CD14-positive monocyte (primary cell): Measurements from ENCODE around the gene SNX33. TPM values are rescaled to one million over a fixed set of nuclear protein-coding genes. Genes with fewer than 3 reads are reported as not detected.

Experiments
- DNase-seq, 3 donors: peaks; one replicate each; pipeline ENCODE4 v3.0.0-alpha.2; 2011 to 2022
- H2AFZ ChIP-seq: 2 replicates; pipeline ENCODE4 v1.6.0; 2012; ENCODE audit warnings: mild to moderate bottlenecking, low read depth, low read length, inconsistent platforms; ENCODE audit not compliant: insufficient read depth, poor library complexity, severe bottlenecking
- H3K27ac ChIP-seq, 2 donors: 1 replicate in 1 of 2; 2 replicates in 1 of 2; pipeline ENCODE4 v1.5.1; 2012 to 2013; ENCODE audit warnings: low read length in 2 of 2, control low read depth in 1 of 2, inconsistent platforms in 1 of 2, low read depth in 1 of 2, mild to moderate bottlenecking in 1 of 2
- H3K27me3 ChIP-seq, 2 donors: one replicate each; pipeline versions ENCODE4 v1.6.0 to v1.6.1; 2011 to 2013; ENCODE audit warnings: low read length in 2 of 2; ENCODE audit not compliant: control insufficient read depth in 2 of 2, insufficient read depth in 2 of 2
- H3K36me3 ChIP-seq, 2 donors: replicated peaks in 1 of 2; 1 replicate in 1 of 2; 2 replicates in 1 of 2; pipeline versions ENCODE4 v1.5.1 to v1.6.1; 2012 to 2013; ENCODE audit warnings: low read length in 2 of 2, control low read depth in 1 of 2, inconsistent platforms in 1 of 2, mild to moderate bottlenecking in 1 of 2; ENCODE audit not compliant: insufficient read depth in 2 of 2, control insufficient read depth in 1 of 2
- H3K4me1 ChIP-seq, 2 donors: 1 replicate in 1 of 2; 2 replicates in 1 of 2; pipeline versions ENCODE4 v1.5.1 to v1.6.1; 2012 to 2013; ENCODE audit warnings: low read length in 2 of 2, control low read depth in 1 of 2, inconsistent platforms in 1 of 2, mild to moderate bottlenecking in 1 of 2, moderate library complexity in 1 of 2; ENCODE audit not compliant: insufficient read depth in 2 of 2, control insufficient read depth in 1 of 2
- H3K4me2 ChIP-seq: replicated peaks from 2 replicates; pipeline ENCODE3; 2012; ENCODE audit warnings: low read length, moderate library complexity, mild to moderate bottlenecking; ENCODE audit not compliant: poor library complexity, severe bottlenecking; ENCODE audit errors: extremely low read depth
- H3K4me3 ChIP-seq, 3 experiments: fragments of 200-600 bp in 1 of 3; sonication (generic) in 1 of 3; replicated peaks in 1 of 3; 1 replicate in 2 of 3; 2 replicates in 1 of 3; pipeline ENCODE4 v1.5.1; 2011 to 2013; ENCODE audit warnings: low read length in 3 of 3, mild to moderate bottlenecking in 3 of 3, control low read depth in 2 of 3, low read depth in 2 of 3, inconsistent platforms in 1 of 3, moderate library complexity in 1 of 3
- H3K79me2 ChIP-seq: 2 replicates; pipeline ENCODE4 v1.6.0; 2012; ENCODE audit warnings: mild to moderate bottlenecking, control low read depth, inconsistent platforms, low read length, moderate library complexity; ENCODE audit not compliant: insufficient read depth
- H3K9ac ChIP-seq: 2 replicates; pipeline ENCODE4 v1.6.0; 2017; ENCODE audit warnings: low read length, mild to moderate bottlenecking; ENCODE audit not compliant: insufficient read depth, poor library complexity, severe bottlenecking
- H3K9me3 ChIP-seq, 2 donors: replicated peaks in 1 of 2; 1 replicate in 1 of 2; 2 replicates in 1 of 2; pipeline versions ENCODE4 v1.5.1 to v1.6.1; 2012 to 2013; ENCODE audit warnings: low read length in 2 of 2, control low read depth in 1 of 2; ENCODE audit not compliant: control insufficient read depth in 1 of 2, insufficient read depth in 1 of 2
- H4K20me1 ChIP-seq: 2 replicates; pipeline ENCODE4 v1.6.0; 2012; ENCODE audit warnings: mild to moderate bottlenecking, low read length, control low read depth, moderate library complexity; ENCODE audit not compliant: insufficient read depth
- H3K27ac Mint-ChIP-seq, 7 donors: one replicate each; pipeline ENCODE4 v1.8.0; 2020; ENCODE audit warnings: mild to moderate bottlenecking in 7 of 7, mixed read lengths in 7 of 7, moderate library complexity in 6 of 7, inconsistent platforms in 2 of 7
- H3K27me3 Mint-ChIP-seq, 3 donors: one replicate each; pipeline ENCODE4 v1.8.0; 2021 to 2022; ENCODE audit warnings: low read depth in 3 of 3, mild to moderate bottlenecking in 3 of 3, mixed read lengths in 3 of 3, moderate library complexity in 3 of 3, inconsistent platforms in 1 of 3
- H3K36me3 Mint-ChIP-seq, 2 donors: one replicate each; pipeline ENCODE4 v1.8.0; 2020; ENCODE audit warnings: mixed read lengths in 2 of 2, inconsistent platforms in 1 of 2, mild to moderate bottlenecking in 1 of 2
- H3K4me1 Mint-ChIP-seq: one replicate; pipeline ENCODE4 v1.8.0; 2020; ENCODE audit warnings: mild to moderate bottlenecking, mixed read lengths
- H3K4me3 Mint-ChIP-seq, 2 donors: one replicate each; pipeline ENCODE4 v1.8.0; 2020; ENCODE audit warnings: mild to moderate bottlenecking in 2 of 2, mixed read lengths in 2 of 2, moderate library complexity in 1 of 2
- H3K9me3 Mint-ChIP-seq, 7 donors: one replicate each; pipeline ENCODE4 v1.8.0; 2020 to 2022; ENCODE audit warnings: mixed read lengths in 7 of 7, mild to moderate bottlenecking in 6 of 7, moderate library complexity in 6 of 7, inconsistent platforms in 2 of 7
- CTCF ChIP-seq: fragments of 200-600 bp; IDR thresholded peaks from one replicate; pipeline ENCODE4 v1.8.0; 2022; ENCODE audit warnings: antibody characterized with exemption, mild to moderate bottlenecking
- WGBS: methylation state at CpG from one replicate; pipeline ENCODE4 v1.1.5; 2013; ENCODE audit warnings: missing lambda C conversion rate; ENCODE audit not compliant: insufficient coverage; 5-methylcytosine and 5-hydroxymethylcytosine counted together
- intact Hi-C, 2 donors: fragments of 100-400 bp; cut with micrococcal nuclease; formaldehyde crosslinking; loops; one replicate each; pipeline versions ENCODE4 v1.15.0 to v1.15.1; 2023
- polyA plus RNA-seq, 3 donors: library from polyadenylated mRNA; depleted of rRNA in 1 of 3; unstranded in 2 of 3; stranded (reverse) in 1 of 3; fragments of 300-500 nt in 2 of 3; fragments of >200 nt in 1 of 3; fragmentation: Illumina TruSeq in 2 of 3; gene quantifications; 1 replicate in 2 of 3; 2 replicates in 1 of 3; pipeline ENCODE4 v1.2.3, GENCODE V29; 2012 to 2021

SNX33 gene
- polyA plus RNA-seq, 3 donors: 2.4 to 4.8 (median 2.4) TPM

- H2AFZ ChIP-seq: no peak overlapping the region
- peaks cover 0 to 8% of the 10 kb centered on the region in 2 donors for H3K27me3 ChIP-seq
- peaks cover 27% of the 10 kb centered on the region for H4K20me1 ChIP-seq
- peaks cover 0 to 7% of the 10 kb centered on the region in 2 donors for H3K36me3 ChIP-seq
- H3K27ac ChIP-seq: no peak overlapping the region
- intact Hi-C loops: loop anchor here (5.0 kb wide), 2 partner anchors 184 to 189 kb away; partner anchors contain the start of gene SIN3A (in 1 of the 2)
- peaks cover 34% of the 10 kb centered on the region for H3K79me2 ChIP-seq
- H3K36me3 Mint-ChIP-seq: peaks cover 5 to 8% of the 10 kb centered on the region in 2 donors
- peaks cover 40% of the 10 kb centered on the region for H3K4me1 Mint-ChIP-seq
- H3K27ac Mint-ChIP-seq: peak overlapping the region in 1 of 7 donors; percentile 75
- H3K9ac ChIP-seq: no peak overlapping the region
- 100% methylated on average over 1 of the region's 5 CpGs for WGBS
- DNase-seq: no peak
- peaks cover 37 to 45% of the 10 kb centered on the region in 2 donors for H3K4me1 ChIP-seq
- H3K9me3 ChIP-seq: no peaks in the 10 kb centered on the region
- H3K4me3 Mint-ChIP-seq: no peak overlapping the region
- no peak overlapping the region for H3K4me2 ChIP-seq
- TF ChIP-seq CTCF: no peak
- peaks cover 7 to 17% (median 16%) of the 10 kb centered on the region in 3 donors for H3K27me3 Mint-ChIP-seq
- no peak overlapping the region for H3K4me3 ChIP-seq
- peaks cover 0 to under 1% (median 0%) of the 10 kb centered on the region in 7 donors for H3K9me3 Mint-ChIP-seq
Observed at GRCh38 chr15:75641603-75642002, 6.1 kb upstream of the SNX33 start.

- Histone ChIP-seq H3K9ac (no peak overlapping the region), H3K36me3 (no peaks in the 10 kb centered on the region), H3K27me3 (peaks cover 0 to 8% of the 10 kb centered on the region in 2 donors), H3K9me3 (no peaks in the 10 kb centered on the region), H3K79me2 (peaks cover 8% of the 10 kb centered on the region), H2AFZ (no peak overlapping the region), H3K4me1 (peaks cover 30 to 46% of the 10 kb centered on the region in 2 donors), H4K20me1 (peaks cover 1% of the 10 kb centered on the region), H3K27ac (no peak overlapping the region), H3K4me2 (no peak overlapping the region), H3K4me3 (no peak overlapping the region)
- H3K27me3 Mint-ChIP-seq: peaks cover 14 to 22% (median 21%) of the 10 kb centered on the region in 3 donors
- H3K27ac Mint-ChIP-seq: no peak overlapping the region
- intact Hi-C loops: loop anchor here (5.0 kb wide), 2 partner anchors 187 to 192 kb away; partner anchors contain the start of gene SIN3A (in 1 of the 2)
- H3K36me3 Mint-ChIP-seq: peaks cover 2 to 4% of the 10 kb centered on the region in 2 donors
- H3K4me3 Mint-ChIP-seq: peak overlapping the region in 1 of 2 donors; percentile 15
- H3K9me3 Mint-ChIP-seq: peaks cover 0 to 2% (median 0%) of the 10 kb centered on the region in 7 donors
- TF ChIP-seq CTCF: no peak
- DNase-seq: no peak
- H3K4me1 Mint-ChIP-seq: peaks cover 36% of the 10 kb centered on the region
- 80% methylated on average over 1 of the region's 2 CpGs for WGBS
Observed at GRCh38 chr15:75644376-75644775, 3.3 kb upstream of the SNX33 start.
